HT-29 (cell line): ENCODE data around the gene ADGRL1. TPM values are rescaled to one million over a fixed set of nuclear protein-coding genes. Genes with fewer than 3 reads are reported as not detected.
"Not testable (repeated sequence)": the region's sequence is repeated elsewhere in the genome, so short reads cannot be mapped to it uniquely, and the experiment has no call there.

Experiments used
- DNase-seq: peaks from one replicate; pipeline ENCODE4 v3.0.0-alpha.2; 2015; ENCODE audit warnings: low spot score
- total RNA-seq: library from RNA; depleted of rRNA; stranded (reverse); fragments of >200 nt; shearing (Covaris generic); gene quantifications from 2 replicates; pipeline ENCODE4 v1.2.3, GENCODE V29; 2014

Gene ADGRL1
- total RNA-seq, 1 experiment from 2014 or later: 2.0 TPM

- DNase-seq: no peak
Measured at GRCh38 chr19:14218620-14219330, 12.8 kb upstream of the ADGRL1 start.

GRCh38 chr19:14217886-14218285, 11.9 kb upstream of the ADGRL1 start:
- DNase-seq: not testable (repeated sequence)

GRCh38 chr19:14214580-14214979, 8.6 kb upstream of the ADGRL1 start:
- no peak for DNase-seq

GRCh38 chr19:14210182-14210581, 4.2 kb upstream of the ADGRL1 start:
- DNase-seq: not testable (repeated sequence)

GRCh38 chr19:14209401-14209800, 3.4 kb upstream of the ADGRL1 start:
- not testable (repeated sequence) for DNase-seq

- not testable (repeated sequence) for DNase-seq
Measured at GRCh38 chr19:14208496-14208895, 2.5 kb upstream of the ADGRL1 start.

- not testable (repeated sequence) for DNase-seq
Measured at GRCh38 chr19:14207796-14208195, 1.8 kb upstream of the ADGRL1 start.

GRCh38 chr19:14206737-14207726, 1.1 kb upstream of the ADGRL1 start:
- peak; percentile 70 for DNase-seq

GRCh38 chr19:14206308-14206707, 339 bp upstream of the ADGRL1 start:
- DNase-seq: not testable (repeated sequence)

- not testable (repeated sequence) for DNase-seq
Measured at GRCh38 chr19:14204676-14205451, 1.1 kb downstream of the ADGRL1 start.

GRCh38 chr19:14204219-14204618, 1.8 kb downstream of the ADGRL1 start:
- not testable (repeated sequence) for DNase-seq

GRCh38 chr19:14203788-14204187, 2.2 kb downstream of the ADGRL1 start:
- not testable (repeated sequence) for DNase-seq

- no peak for DNase-seq
Measured at GRCh38 chr19:14203177-14203576, 2.8 kb downstream of the ADGRL1 start.

- not testable (repeated sequence) for DNase-seq
Measured at GRCh38 chr19:14201481-14201880, 4.5 kb downstream of the ADGRL1 start.

GRCh38 chr19:14200147-14200841, 5.7 kb downstream of the ADGRL1 start:
- DNase-seq: peak; percentile 29

- DNase-seq: no peak
Measured at GRCh38 chr19:14198384-14199376, 7.3 kb downstream of the ADGRL1 start.

GRCh38 chr19:14197882-14198281, 8.1 kb downstream of the ADGRL1 start:
- DNase-seq: no peak

GRCh38 chr19:14197288-14197687, 8.7 kb downstream of the ADGRL1 start:
- not testable (repeated sequence) for DNase-seq

GRCh38 chr19:14196105-14196504, 9.9 kb downstream of the ADGRL1 start:
- DNase-seq: peak; percentile 54

GRCh38 chr19:14195216-14195615, 10.8 kb downstream of the ADGRL1 start:
- not testable (repeated sequence) for DNase-seq
